ENCODE measurements around the gene LTBP1. TPM values are rescaled to one million over a fixed set of nuclear protein-coding genes. Genes with fewer than 3 reads are reported as not detected.

Gene LTBP1
- total and polyA plus RNA-seq, 12 donors = 6.2 to 47.2 (median 15.5) TPM

DNA sequence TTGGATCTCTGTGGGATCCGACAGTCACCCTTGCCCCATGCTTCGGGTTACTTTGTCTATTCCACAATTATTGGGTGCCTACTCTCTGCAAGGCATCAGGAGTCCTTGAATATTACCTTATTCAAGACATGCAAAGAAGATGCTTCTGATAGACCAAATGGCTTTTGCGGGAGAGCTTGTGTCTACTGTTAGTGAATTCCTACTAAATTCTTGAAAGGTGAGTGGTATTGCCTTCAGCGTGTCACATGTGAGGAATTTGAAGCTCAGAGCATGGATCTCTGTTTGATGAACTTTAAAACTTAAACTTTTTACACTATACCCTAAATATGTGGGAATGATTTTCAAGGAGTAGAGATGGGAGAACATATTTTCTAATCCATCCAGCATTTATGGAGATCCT lies 184.4 kb downstream of the LTBP1 start:
- DNase-seq = no peak
- 93 to 99% (median 97%) methylated on average over 4 of the region's 4 CpGs for WGBS, 4 donors
- no peaks in the 10 kb centered on the region for H3K9me3 ChIP-seq (replicated peaks in 1 of 3)
- intact Hi-C loops (cut with DNase I) = no loop called here
- H3K27me3 ChIP-seq = no peaks in the 10 kb centered on the region
- peaks cover 0 to under 1% of the 10 kb centered on the region in 2 donors for H3K4me1 ChIP-seq (replicated peaks in 1 of 2)
- no peak overlapping the region for H3K4me3 ChIP-seq
- H3K36me3 ChIP-seq (replicated peaks in 1 of 2) = no peaks in the 10 kb centered on the region
- no peak overlapping the region for H3K27ac ChIP-seq
- TF ChIP-seq, protein P1, sequence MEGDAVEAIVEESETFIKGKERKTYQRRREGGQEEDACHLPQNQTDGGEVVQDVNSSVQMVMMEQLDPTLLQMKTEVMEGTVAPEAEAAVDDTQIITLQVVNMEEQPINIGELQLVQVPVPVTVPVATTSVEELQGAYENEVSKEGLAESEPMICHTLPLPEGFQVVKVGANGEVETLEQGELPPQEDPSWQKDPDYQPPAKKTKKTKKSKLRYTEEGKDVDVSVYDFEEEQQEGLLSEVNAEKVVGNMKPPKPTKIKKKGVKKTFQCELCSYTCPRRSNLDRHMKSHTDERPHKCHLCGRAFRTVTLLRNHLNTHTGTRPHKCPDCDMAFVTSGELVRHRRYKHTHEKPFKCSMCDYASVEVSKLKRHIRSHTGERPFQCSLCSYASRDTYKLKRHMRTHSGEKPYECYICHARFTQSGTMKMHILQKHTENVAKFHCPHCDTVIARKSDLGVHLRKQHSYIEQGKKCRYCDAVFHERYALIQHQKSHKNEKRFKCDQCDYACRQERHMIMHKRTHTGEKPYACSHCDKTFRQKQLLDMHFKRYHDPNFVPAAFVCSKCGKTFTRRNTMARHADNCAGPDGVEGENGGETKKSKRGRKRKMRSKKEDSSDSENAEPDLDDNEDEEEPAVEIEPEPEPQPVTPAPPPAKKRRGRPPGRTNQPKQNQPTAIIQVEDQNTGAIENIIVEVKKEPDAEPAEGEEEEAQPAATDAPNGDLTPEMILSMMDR (IDR thresholded peaks at IDR 0.05) = no peak
- no peak for TF ChIP-seq POLR2A (IDR thresholded peaks at IDR 0.05)

GRCh38 chr2:33131749-33132148 lies 185.0 kb downstream of the LTBP1 start:
- TF ChIP-seq, protein P1 (IDR thresholded peaks at IDR 0.05) = no peak
- no peak for TF ChIP-seq POLR2A (IDR thresholded peaks at IDR 0.05)
- intact Hi-C loops (cut with DNase I) = no loop called here
- no peaks in the 10 kb centered on the region for H3K36me3 ChIP-seq (replicated peaks in 1 of 2)
- H3K9me3 ChIP-seq (replicated peaks in 1 of 3) = no peaks in the 10 kb centered on the region
- WGBS, 4 donors = 32 to 44% (median 39%) methylated on average over 2 of the region's 2 CpGs
- peaks cover 0 to 4% of the 10 kb centered on the region in 2 donors for H3K4me1 ChIP-seq (replicated peaks in 1 of 2)
- H3K4me3 ChIP-seq = no peak overlapping the region
- no peak overlapping the region for H3K27ac ChIP-seq
- no peak for DNase-seq
- no peaks in the 10 kb centered on the region for H3K27me3 ChIP-seq

GRCh38 chr2:33133454-33133952 lies 186.8 kb downstream of the LTBP1 start:
- H3K4me1 ChIP-seq (replicated peaks in 1 of 2) = peaks cover 0 to 4% of the 10 kb centered on the region in 2 donors
- TF ChIP-seq, protein P1 (IDR thresholded peaks at IDR 0.05) = no peak
- no peak for TF ChIP-seq POLR2A (IDR thresholded peaks at IDR 0.05)
- H3K4me3 ChIP-seq = no peak overlapping the region
- peak in 6 of 7 donors; percentile 19 to 73 (median 33) for DNase-seq
- WGBS, 4 donors = 59 to 63% (median 60%) methylated on average over 7 of the region's 7 CpGs
- no peaks in the 10 kb centered on the region for H3K36me3 ChIP-seq (replicated peaks in 1 of 2)
- H3K27ac ChIP-seq = peak overlapping the region in 4 of 5 donors; percentile 7 to 83 (median 48)
- intact Hi-C loops (cut with DNase I) = no loop called here
- H3K27me3 ChIP-seq = no peaks in the 10 kb centered on the region
- H3K9me3 ChIP-seq (replicated peaks in 1 of 3) = no peaks in the 10 kb centered on the region

DNA sequence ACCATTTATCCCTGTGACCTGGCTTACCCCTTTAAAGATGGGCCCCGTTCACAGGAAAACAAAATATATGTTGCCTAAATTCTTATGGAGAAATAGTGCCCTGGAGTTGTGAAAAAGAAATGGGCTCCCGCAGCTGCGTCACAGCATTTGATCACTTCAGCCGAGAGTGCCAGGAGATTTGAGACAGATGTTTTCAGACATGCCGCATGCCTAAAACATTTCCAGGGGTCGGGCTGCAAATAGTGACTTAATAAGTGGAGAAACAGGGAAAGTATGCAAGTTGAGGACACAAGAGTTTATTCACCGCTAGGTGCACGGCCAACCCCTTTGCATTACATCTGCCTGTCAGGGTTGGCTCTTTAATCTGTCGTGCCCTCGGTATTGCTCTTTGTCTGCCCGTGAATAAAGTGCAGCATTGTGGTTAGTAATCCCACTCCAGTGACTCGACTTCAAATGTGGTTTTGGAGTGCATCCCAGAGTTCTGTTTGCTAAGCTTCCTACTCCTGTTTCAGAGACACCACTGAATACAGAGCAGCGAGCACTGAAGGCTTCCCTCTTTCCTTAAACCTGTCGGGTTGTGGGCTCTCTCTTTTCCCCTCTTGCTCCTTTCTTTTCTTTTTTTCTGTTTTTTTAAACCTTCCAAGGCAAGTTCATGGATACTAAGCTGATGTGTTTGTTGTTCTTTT lies 187.5 kb downstream of the LTBP1 start:
- WGBS, 4 donors = 37 to 55% (median 51%) methylated on average over 14 of the region's 14 CpGs
- Histone ChIP-seq H3K9me3 (replicated peaks in 1 of 3) (no peaks in the 10 kb centered on the region), H3K4me3 (peak overlapping the region in 1 of 4 donors; percentile 41), H3K27me3 (no peaks in the 10 kb centered on the region), H3K36me3 (replicated peaks in 1 of 2) (no peaks in the 10 kb centered on the region), H3K4me1 (replicated peaks in 1 of 2) (peaks cover 0 to 4% of the 10 kb centered on the region in 2 donors), H3K27ac (peak overlapping the region in 4 of 5 donors; percentile 7 to 83 (median 48))
- intact Hi-C loops (cut with DNase I) = no loop called here
- DNase-seq = peak in 6 of 7 donors; percentile 22 to 71 (median 32)
- TF ChIP-seq, protein P1 (IDR thresholded peaks at IDR 0.05) = no peak
- TF ChIP-seq POLR2A (IDR thresholded peaks at IDR 0.05) = no peak

Data from adrenal gland (tissue), 12 donors.